ENCODE results near the gene KLF4.
"Not testable (repeated sequence)": the region's sequence is repeated elsewhere in the genome, so short reads cannot be mapped to it uniquely, and the experiment has no call there.

KLF4 gene

DNA sequence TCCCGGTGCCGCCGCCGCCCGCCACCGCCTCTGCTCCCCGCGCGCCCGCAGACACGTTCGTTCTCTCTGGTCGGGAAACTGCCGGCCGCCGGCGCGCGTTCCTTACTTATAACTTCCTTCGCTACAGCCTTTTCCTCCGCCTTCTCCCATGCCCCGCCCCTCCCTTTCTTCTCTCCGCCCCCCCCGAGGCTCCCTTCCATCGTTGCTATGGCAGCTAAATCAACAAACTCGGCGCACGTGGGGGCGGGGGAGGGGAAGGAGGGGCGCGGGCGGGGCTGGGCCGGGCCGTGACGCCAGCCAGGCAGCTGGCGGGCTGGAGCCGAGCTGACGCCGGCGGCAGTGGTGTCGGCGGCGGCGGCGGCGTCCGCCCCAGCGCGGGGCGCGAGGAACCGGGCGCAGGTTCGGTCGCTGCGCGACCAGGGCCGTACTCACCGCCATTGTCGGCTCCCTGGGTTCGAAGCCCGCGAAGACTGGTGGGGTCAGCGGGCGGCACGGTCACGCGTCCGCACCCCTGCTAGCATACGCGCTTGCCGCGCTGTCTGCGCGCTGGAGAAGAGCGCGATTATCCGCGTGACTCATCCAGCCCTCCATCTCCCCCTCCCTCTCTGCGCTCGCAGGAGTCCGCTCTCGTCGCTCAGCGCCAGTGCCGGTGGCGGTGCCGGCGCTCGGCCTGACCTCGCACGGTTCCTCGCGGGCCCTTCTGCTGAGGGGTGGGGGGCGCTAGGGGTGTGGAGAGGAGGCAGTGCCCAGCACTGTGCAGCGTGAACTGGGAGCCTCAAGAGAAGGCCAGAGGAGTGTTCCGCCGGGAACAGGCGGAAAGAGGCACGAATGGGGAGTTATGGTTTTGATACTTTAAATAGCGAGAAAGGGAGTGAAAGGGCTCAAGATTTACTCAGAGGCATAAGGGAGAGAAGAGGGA is at the start of gene KLF4:
TSS of gene KLF4 (minus strand) at position 83 of the 919 bp plus-strand sequence. CDS start 597 bp downstream, outside the sequence.
- peak; percentile 25 for DNase-seq

GRCh38 chr9:107536462-107536861 is 46.9 kb upstream of the KLF4 start:
- no peak for DNase-seq

GRCh38 chr9:107534510-107535078 is 45.0 kb upstream of the KLF4 start:
- no peak for DNase-seq

- no peak for DNase-seq
Observed at GRCh38 chr9:107530679-107531078, 41.1 kb upstream of the KLF4 start.

DNA sequence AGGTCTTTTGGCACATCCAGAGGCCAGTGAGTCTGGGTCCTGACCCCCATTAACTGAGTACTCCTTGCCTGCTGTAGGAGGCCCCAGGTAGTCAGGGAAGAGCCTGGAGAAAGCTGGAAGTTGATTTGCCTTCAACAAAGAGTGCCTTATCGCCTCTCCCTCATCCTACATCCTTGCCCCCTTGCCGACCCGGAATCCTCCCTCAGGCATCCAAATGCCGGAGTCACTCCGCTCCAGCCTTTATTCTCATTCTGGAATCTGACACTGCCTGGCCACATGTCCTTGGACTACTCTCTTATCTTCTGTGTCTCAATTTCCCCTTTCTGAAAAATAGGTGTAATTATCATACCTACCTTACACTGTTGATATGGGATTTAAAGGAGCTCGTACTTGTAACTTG is 39.1 kb upstream of the KLF4 start:
- DNase-seq: no peak

- DNase-seq: no peak
Observed at GRCh38 chr9:107523539-107523938, 34.0 kb upstream of the KLF4 start.

DNA sequence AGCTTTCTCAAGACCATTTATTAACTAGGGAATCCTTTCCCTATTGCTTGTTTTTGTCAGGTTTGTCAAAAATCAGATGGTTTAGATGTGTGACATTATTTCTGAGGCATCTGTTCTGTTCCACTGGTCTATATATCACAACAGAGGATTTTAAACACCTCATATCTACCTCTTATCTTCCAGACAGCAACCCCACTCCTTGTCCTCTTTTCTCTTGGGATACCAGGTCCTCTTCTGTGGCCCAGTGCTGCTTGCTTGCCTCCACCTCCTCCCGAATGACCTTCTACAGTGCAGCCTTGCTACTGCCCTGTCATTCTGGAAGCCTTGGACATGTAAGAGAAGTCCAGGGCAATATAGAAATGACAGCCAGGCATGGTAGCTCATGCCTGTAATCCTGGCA is 30.6 kb upstream of the KLF4 start:
- DNase-seq: no peak

DNA sequence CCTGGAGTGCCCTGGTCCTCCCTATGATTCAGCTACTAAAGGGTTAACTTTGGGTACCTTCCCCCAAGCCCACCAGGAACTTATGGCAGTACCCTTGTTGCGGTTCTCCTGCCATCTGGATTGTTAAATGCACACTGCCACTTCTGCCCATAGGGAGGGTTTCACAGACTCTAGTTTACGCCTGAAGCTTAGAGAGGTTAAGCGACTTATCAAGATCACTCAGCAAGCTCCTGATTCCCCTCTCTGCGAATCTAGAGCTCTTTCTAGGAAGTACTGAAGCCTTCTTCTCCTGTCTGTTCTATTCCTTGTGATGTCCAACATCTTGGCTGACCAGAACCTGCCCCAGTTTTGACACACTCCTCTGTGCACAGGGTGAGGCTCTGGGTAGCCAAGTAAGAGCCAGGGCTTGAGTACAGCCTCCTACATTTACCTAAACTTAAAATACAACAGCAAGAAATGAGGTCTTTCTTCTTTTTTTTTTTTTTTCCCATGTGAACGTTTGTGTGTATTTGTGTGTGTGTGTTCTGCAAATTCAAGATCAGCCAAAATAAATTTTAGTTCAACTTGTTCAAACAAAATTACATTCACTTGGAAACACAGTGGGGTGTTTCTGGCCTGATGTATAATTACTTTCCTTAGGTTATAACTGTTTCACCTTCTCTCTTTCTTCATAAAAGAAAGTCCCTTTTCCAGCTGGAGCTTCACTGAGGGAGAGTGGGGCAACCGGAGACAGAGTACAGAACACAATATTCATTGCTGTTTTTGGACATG is 28.7 kb upstream of the KLF4 start:
- DNase-seq: no peak

GRCh38 chr9:107513464-107514100 is 24.0 kb upstream of the KLF4 start:
- no peak for DNase-seq

DNA sequence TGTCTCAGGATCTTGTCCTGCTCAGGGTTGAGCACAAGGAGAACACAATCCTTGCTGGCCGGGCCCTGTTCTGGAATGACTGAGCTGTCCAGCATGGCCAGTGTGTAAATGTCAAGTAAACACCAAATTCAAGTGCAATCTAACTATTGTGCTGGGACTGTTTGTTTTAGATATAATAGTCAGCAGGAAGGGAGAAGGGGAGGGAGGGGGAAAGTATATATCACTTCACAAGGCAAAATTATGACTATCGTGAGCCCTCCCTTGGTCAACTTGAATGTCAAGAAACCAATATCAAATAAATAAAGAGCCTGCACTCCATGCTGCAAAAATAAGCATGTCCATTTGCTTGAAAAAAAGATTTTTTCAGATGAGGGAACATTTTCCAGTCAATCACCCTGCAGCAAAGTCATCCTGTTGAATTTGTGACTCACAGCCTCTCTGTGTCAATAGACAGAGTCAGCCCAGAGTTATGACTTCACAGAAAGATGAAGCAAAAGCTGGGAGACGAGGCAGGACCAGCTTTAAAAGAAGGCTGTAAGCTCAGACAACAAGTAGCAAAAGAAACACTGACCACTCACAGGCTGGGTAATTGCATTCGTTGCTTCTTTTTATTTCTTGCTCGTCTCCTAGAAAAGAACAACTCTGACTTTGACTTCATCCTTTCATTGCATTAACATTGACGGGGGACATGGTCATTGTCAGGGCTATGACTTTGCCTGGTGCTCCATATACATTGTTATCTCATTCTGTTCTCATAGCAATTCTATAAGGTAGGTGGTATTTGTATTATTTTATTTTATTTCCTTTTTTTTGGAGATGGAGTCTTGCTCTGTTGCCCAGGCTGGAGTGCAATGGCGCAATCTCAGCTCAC is 15.3 kb upstream of the KLF4 start:
- no peak for DNase-seq

- no peak for DNase-seq
Observed at GRCh38 chr9:107502464-107502863, 12.9 kb upstream of the KLF4 start.

DNA sequence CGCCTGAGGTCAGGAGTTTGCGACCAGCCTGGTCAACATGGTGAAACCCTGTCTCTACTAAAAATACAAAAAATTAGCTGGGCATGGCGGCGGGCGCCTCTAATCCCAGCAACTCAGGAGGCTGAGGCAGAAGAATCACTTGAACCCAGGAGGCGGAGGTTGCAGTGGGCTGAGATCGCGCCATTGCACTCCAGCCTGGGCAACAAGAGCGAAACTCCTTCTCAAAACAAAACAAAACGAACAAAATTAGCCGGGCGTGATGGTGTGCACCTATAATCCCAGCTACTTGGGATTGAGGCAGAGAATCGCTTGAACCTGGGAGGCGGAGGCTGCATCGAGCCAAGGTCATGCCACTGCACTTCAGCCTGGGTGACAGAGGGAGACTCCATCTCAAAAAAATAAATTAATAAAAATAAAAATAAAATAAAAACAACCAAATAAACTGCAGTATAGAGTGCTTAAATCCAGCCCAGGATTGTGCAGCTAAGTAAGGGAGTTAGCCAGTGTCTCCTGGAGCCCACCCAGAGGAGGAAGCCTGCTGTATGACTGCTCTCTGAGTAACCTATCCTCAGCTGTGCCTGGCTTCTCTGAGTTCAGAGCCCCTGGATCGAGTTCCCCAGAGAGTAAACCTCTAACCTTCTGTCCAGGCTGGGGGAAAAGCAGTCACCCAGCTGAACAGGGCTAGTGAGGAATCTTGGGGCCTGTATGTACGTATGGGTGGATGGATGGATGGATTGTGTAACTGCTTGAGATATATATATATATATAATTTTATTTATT is 11.0 kb upstream of the KLF4 start:
- not testable (repeated sequence) for DNase-seq

GRCh38 chr9:107496976-107497375 is 7.4 kb upstream of the KLF4 start:
- no peak for DNase-seq

- no peak for DNase-seq
Observed at GRCh38 chr9:107492381-107492970, 2.9 kb upstream of the KLF4 start.

DNA sequence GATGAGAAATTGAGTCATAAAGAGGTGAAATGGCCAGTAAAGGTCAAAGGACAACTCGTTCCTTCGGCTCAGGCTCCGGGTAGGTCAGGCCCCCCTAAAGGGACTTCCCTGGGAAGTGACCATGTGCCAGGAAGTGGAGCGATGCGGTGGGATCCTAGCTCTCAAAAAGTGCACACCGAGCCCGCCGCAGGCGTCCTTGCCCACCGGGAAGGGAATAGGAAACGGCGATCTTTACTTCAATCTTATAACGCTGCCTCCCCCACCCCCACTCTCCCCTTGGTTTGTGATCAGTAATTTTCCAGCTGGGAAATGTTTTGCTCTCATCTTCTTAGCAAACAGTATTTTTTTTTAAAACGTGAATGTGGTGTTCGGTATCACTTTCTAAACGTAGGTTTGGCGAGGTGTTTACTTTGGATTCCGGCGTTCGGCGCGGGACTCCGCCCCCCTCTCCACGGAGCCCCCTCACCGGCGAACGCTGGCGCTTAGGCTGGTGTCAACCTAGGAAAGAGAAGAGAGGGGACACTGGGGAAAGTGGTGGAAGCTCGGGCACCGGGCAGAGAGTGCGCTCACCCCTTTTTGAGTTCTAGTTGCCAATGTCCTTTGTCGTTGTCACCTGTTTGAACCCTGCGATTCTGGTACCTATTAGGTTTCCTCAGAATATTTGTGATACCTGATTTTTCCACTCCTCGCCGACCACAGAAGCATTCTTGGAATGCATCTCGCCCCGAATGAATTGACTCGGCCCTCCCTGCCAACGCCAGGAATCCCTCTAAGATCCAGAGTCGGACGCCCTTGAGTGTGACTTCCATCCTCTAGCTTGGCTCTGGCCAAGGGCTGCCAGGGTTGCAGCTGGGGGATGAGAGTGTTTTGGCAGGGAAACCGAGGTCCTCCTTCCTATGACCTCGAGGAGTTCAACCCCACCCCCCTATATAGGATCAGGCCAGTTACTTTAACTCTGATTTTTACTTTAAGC is 1.8 kb upstream of the KLF4 start:
- no peak for DNase-seq

DNA sequence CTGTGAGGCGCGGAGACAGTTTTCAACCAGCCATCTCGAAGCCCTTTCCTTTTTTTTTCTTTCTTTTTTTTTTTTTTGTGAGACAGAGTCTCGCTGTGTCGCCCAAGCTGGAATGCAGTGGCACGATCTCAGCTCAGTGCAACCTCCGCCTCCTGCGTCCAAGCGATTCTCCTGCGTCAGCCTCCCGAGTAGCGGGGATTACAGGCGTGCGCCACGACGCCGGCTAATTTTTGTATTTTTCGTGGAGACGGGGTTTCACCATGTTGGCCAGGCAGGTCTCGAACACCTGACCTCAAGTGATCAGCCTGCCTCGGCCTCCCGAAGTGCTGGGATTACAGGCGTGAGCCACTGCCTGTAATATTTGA is 1.0 kb upstream of the KLF4 start:
- DNase-seq: not testable (repeated sequence)

DNA sequence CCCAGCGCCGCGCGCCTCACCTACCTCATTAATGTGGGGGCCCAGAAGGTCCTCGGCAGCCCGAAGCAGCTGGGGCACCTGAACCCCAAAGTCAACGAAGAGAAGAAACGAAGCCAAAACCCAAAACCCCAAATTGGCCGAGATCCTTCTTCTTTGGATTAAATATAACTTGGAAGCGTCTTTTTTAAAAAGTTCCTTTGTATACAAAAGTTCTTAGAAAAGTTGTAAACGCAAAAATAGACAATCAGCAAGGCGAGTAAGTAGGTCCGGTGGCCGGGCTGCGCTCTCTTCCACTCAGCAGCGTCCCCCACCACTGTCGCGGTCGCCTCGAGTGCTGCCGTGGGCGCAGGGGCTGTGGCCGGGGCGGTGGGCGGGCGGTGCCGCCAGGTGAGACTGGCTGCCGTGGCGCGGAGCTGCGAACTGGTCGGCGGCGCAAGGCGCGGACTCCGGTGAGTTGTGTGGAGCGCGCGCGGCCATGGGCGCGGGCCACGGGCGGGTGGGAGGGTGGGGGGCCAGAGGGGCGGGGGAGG is 360 bp downstream of the KLF4 start:
- DNase-seq: no peak

- DNase-seq: no peak
Observed at GRCh38 chr9:107488375-107489143, 1.0 kb downstream of the KLF4 start.

Measured in activated T-cell treated with anti-CD3 and anti-CD28 coated beads for 4 hours (primary cell).